H1 (cell line): ENCODE results near the gene FOXP4. TPM values are rescaled to one million over a fixed set of nuclear protein-coding genes. Genes with fewer than 3 reads are reported as not detected.

Source experiments
- BCL11A ChIP-seq, 2 experiments: IDR thresholded peaks; one replicate each; pipeline ENCODE4 v1.6.1; 2011; ENCODE audit warnings: low read depth in 2 of 2, low read length in 2 of 2, mild to moderate bottlenecking in 2 of 2
- CEBPB ChIP-seq: IDR thresholded peaks from 2 replicates; pipeline ENCODE4 v1.6.1; 2012; ENCODE audit warnings: low read depth, low read length
- SIN3A ChIP-seq, 2 experiments: IDR thresholded peaks in 1 of 2; conservative IDR thresholded peaks in 1 of 2; 2 replicates each; pipeline ENCODE4 v1.6.1; 2011 to 2012; ENCODE audit warnings: low read length in 2 of 2, improper control_type of control experiment in 1 of 2, low read depth in 1 of 2, mild to moderate bottlenecking in 1 of 2
- ZNF274 ChIP-seq: IDR thresholded peaks from 2 replicates; pipeline ENCODE4 v1.7.0; 2012; ENCODE audit warnings: low read length, borderline replicate concordance; ENCODE audit errors: extremely low read depth
- polyA plus RNA-seq, 7 experiments: library from polyadenylated mRNA; depleted of rRNA in 3 of 7; stranded (reverse) in 5 of 7; unstranded in 2 of 7; fragments of >200 nt in 5 of 7; fragments of 200-250 nt in 2 of 7; gene quantifications; 1 replicate in 5 of 7; 2 replicates in 1 of 7; 4 replicates in 1 of 7; pipeline versions ENCODE4 v1.2.1 to v1.2.3, GENCODE V29; 2011 to 2013; ENCODE audit warnings: missing spikeins in 2 of 7, mixed read lengths in 2 of 7
- total RNA-seq: library from RNA; stranded (reverse); fragmentation: NEBNext Ultra II Directional; extraction: Animal tissue kit (Norgen Biotek cat#: 25700); gene quantifications from 2 replicates; pipeline ENCODE4 v1.2.1, GENCODE V29; 2021

FOXP4 gene
- total and polyA plus RNA-seq, 2 of the 8 experiments (the other 6 are each of a cell fraction or from before 2014, with no cell fraction given): 4.8 to 13.3 TPM

DNA sequence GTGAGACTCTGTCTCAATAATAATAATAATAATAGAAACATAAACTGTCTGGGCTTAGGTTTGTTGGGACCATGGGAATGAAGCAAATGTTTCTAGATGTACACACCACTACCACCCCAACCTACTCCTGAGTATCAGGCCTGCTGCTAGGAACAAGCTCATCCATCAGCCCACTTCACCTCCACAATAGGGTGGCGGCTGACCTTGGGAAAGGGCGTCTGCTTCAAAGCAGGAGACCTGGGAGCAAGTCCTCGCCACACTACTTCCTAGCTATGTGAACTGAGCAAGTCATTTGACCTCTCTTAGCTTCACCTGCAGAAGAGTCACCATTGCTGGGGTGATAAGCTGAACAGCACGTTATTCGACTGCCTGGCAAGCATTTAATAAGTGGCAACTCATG, 3.1 kb upstream of the FOXP4 start (continued):
- no peak for TF ChIP-seq SIN3A (conservative IDR thresholded peaks at IDR 0.05 in 1 of 2, IDR thresholded peaks at IDR 0.05 in 1 of 2; ENCODE audit: low read depth in 1 of 2, low read length in 2 of 2)
- no peak for TF ChIP-seq ZNF274
- TF ChIP-seq BCL11A (IDR thresholded peaks at IDR 0.05; ENCODE audit: low read depth in 2 of 2, low read length in 2 of 2): no peak
- no peak for TF ChIP-seq CEBPB
